HEK293 (cell line): ENCODE results near the gene AKIP1.

Experiments used
- BCL11A ChIP-seq: fragments of 450-650 bp; formaldehyde crosslinking; IDR thresholded peaks from 2 replicates; pipeline ENCODE4 v1.5.1; 2016; ENCODE audit warnings: low read depth, missing biosample characterization, missing genetic modification characterization
- BCL11B ChIP-seq: fragments of 450-650 bp; formaldehyde crosslinking; IDR thresholded peaks from 2 replicates; pipeline ENCODE4 v1.5.1; 2016; ENCODE audit warnings: low read depth, missing biosample characterization, missing genetic modification characterization
- EGR2 ChIP-seq: fragments of 450-650 bp; formaldehyde crosslinking; IDR thresholded peaks from 2 replicates; pipeline ENCODE4 v1.5.1; 2016; ENCODE audit warnings: low read depth, missing biosample characterization, missing genetic modification characterization
- GLIS1 ChIP-seq: fragments of 450-650 bp; formaldehyde crosslinking; IDR thresholded peaks from 2 replicates; pipeline ENCODE4 v1.5.1; 2016; ENCODE audit warnings: missing biosample characterization, missing genetic modification characterization
- IKZF3 ChIP-seq: fragments of 450-650 bp; IDR thresholded peaks from 2 replicates; pipeline ENCODE4 v1.5.0; 2018; ENCODE audit warnings: missing biosample characterization, mild to moderate bottlenecking, missing genetic modification characterization, moderate library complexity
- KLF1 ChIP-seq: fragments of 450-650 bp; formaldehyde crosslinking; IDR thresholded peaks from 2 replicates; pipeline ENCODE4 v1.5.1; 2016; ENCODE audit warnings: missing biosample characterization, missing genetic modification characterization
- MZF1 ChIP-seq: fragments of 450-650 bp; formaldehyde crosslinking; IDR thresholded peaks from 2 replicates; pipeline ENCODE4 v1.5.1; 2017; ENCODE audit warnings: missing biosample characterization, missing genetic modification characterization, borderline replicate concordance
- RBAK ChIP-seq: fragments of 450-650 bp; formaldehyde crosslinking; IDR thresholded peaks from 2 replicates; pipeline ENCODE4 v1.5.1; 2016; ENCODE audit warnings: missing biosample characterization, missing genetic modification characterization
- SETDB1 ChIP-seq: IDR thresholded peaks from one replicate; pipeline ENCODE4 v1.6.1; 2017; ENCODE audit warnings: mild to moderate bottlenecking, low read length, moderate library complexity, mixed read lengths; ENCODE audit not compliant: insufficient read length
- ZFHX2 ChIP-seq: fragments of 450-650 bp; formaldehyde crosslinking; conservative IDR thresholded peaks from 2 replicates; pipeline ENCODE4 v1.5.1; 2016; ENCODE audit warnings: missing biosample characterization, missing genetic modification characterization
- ZFP37 ChIP-seq: fragments of 450-650 bp; formaldehyde crosslinking; IDR thresholded peaks from 2 replicates; pipeline ENCODE4 v1.5.1; 2016; ENCODE audit warnings: missing biosample characterization, missing genetic modification characterization
- ZFP69B ChIP-seq: fragments of 450-650 bp; formaldehyde crosslinking; IDR thresholded peaks from 2 replicates; pipeline ENCODE4 v1.5.1; 2016; ENCODE audit warnings: missing biosample characterization, missing genetic modification characterization
- ZNF132 ChIP-seq: fragments of 450-650 bp; formaldehyde crosslinking; IDR thresholded peaks from 2 replicates; pipeline ENCODE4 v1.5.1; 2017; ENCODE audit warnings: missing biosample characterization, missing genetic modification characterization, borderline replicate concordance
- ZNF140 ChIP-seq: fragments of 450-650 bp; formaldehyde crosslinking; IDR thresholded peaks from 2 replicates; pipeline ENCODE4 v1.5.1; 2016; ENCODE audit warnings: missing biosample characterization, missing genetic modification characterization
- ZNF16 ChIP-seq: fragments of 450-650 bp; formaldehyde crosslinking; IDR thresholded peaks from 2 replicates; pipeline ENCODE4 v1.5.1; 2016; ENCODE audit warnings: low read depth, missing biosample characterization, missing genetic modification characterization
- ZNF174 ChIP-seq: fragments of 450-650 bp; formaldehyde crosslinking; IDR thresholded peaks from 2 replicates; pipeline ENCODE4 v1.5.0; 2017; ENCODE audit warnings: missing biosample characterization, mild to moderate bottlenecking, missing genetic modification characterization
- ZNF19 ChIP-seq: fragments of 450-650 bp; formaldehyde crosslinking; IDR thresholded peaks from 2 replicates; pipeline ENCODE4; 2016; ENCODE audit warnings: missing biosample characterization, missing genetic modification characterization, low read depth
- ZNF202 ChIP-seq: fragments of 450-650 bp; formaldehyde crosslinking; IDR thresholded peaks from 2 replicates; pipeline ENCODE4 v1.5.1; 2016; ENCODE audit warnings: missing biosample characterization, missing genetic modification characterization, borderline replicate concordance
- ZNF239 ChIP-seq: fragments of 450-650 bp; formaldehyde crosslinking; IDR thresholded peaks from 2 replicates; pipeline ENCODE4 v1.5.1; 2016; ENCODE audit warnings: missing biosample characterization, missing genetic modification characterization
- ZNF292 ChIP-seq: fragments of 450-650 bp; formaldehyde crosslinking; IDR thresholded peaks from 2 replicates; pipeline ENCODE4 v1.5.1; 2016; ENCODE audit warnings: low read depth, missing biosample characterization, missing genetic modification characterization, borderline replicate concordance
- ZNF324 ChIP-seq: fragments of 450-650 bp; formaldehyde crosslinking; IDR thresholded peaks from 2 replicates; pipeline ENCODE4 v1.5.1; 2016; ENCODE audit warnings: missing biosample characterization, missing genetic modification characterization
- ZNF366 ChIP-seq: fragments of 450-650 bp; formaldehyde crosslinking; conservative IDR thresholded peaks from 2 replicates; pipeline ENCODE4 v1.5.1; 2016; ENCODE audit warnings: missing biosample characterization, missing genetic modification characterization
- ZNF391 ChIP-seq: fragments of 450-650 bp; formaldehyde crosslinking; IDR thresholded peaks from 2 replicates; pipeline ENCODE4 v1.5.1; 2016; ENCODE audit warnings: low read depth, missing biosample characterization, missing genetic modification characterization, borderline replicate concordance
- ZNF514 ChIP-seq: fragments of 450-650 bp; formaldehyde crosslinking; IDR thresholded peaks from 2 replicates; pipeline ENCODE4 v1.5.1; 2016; ENCODE audit warnings: missing biosample characterization, missing genetic modification characterization
- ZNF626 ChIP-seq: fragments of 450-650 bp; sonication (Bioruptor Pico); formaldehyde crosslinking; IDR thresholded peaks from 2 replicates; pipeline ENCODE4 v1.5.1; 2018; ENCODE audit warnings: missing biosample characterization, missing genetic modification characterization, inconsistent platforms
- ZNF658 ChIP-seq: fragments of 450-650 bp; formaldehyde crosslinking; IDR thresholded peaks from 2 replicates; pipeline ENCODE4; 2016; ENCODE audit warnings: missing biosample characterization, missing genetic modification characterization
- ZNF664 ChIP-seq: fragments of 450-650 bp; formaldehyde crosslinking; IDR thresholded peaks from 2 replicates; pipeline ENCODE4 v1.5.1; 2016; ENCODE audit warnings: missing biosample characterization, missing genetic modification characterization
- ZNF76 ChIP-seq: fragments of 450-650 bp; formaldehyde crosslinking; IDR thresholded peaks from 2 replicates; pipeline ENCODE4; 2016; ENCODE audit warnings: low read depth, missing biosample characterization, missing genetic modification characterization, borderline replicate concordance
- ZSCAN30 ChIP-seq: fragments of 450-650 bp; IDR thresholded peaks from 2 replicates; pipeline ENCODE4 v1.5.1; 2018; ENCODE audit warnings: missing biosample characterization, mild to moderate bottlenecking, missing genetic modification characterization, moderate library complexity
- TF ChIP-seq, protein P1 (sequence below): fragments of 450-650 bp; formaldehyde crosslinking; IDR thresholded peaks from 2 replicates; pipeline ENCODE4 v1.5.1; 2016; ENCODE audit warnings: missing biosample characterization, missing genetic modification characterization
- TF ChIP-seq, protein P2 (sequence below): fragments of 450-650 bp; formaldehyde crosslinking; IDR thresholded peaks from 2 replicates; pipeline ENCODE4 v1.5.1; 2016; ENCODE audit warnings: missing biosample characterization, missing genetic modification characterization
- TF ChIP-seq, protein P3 (sequence below): fragments of 450-650 bp; formaldehyde crosslinking; IDR thresholded peaks from 2 replicates; pipeline ENCODE4 v1.5.1; 2017; ENCODE audit warnings: missing biosample characterization, mild to moderate bottlenecking, missing genetic modification characterization, moderate library complexity
- TF ChIP-seq, protein P4 (sequence below): fragments of 450-650 bp; formaldehyde crosslinking; conservative IDR thresholded peaks from 2 replicates; pipeline ENCODE4 v1.5.1; 2016; ENCODE audit warnings: low read depth, missing biosample characterization, missing genetic modification characterization

AKIP1 gene

DNA sequence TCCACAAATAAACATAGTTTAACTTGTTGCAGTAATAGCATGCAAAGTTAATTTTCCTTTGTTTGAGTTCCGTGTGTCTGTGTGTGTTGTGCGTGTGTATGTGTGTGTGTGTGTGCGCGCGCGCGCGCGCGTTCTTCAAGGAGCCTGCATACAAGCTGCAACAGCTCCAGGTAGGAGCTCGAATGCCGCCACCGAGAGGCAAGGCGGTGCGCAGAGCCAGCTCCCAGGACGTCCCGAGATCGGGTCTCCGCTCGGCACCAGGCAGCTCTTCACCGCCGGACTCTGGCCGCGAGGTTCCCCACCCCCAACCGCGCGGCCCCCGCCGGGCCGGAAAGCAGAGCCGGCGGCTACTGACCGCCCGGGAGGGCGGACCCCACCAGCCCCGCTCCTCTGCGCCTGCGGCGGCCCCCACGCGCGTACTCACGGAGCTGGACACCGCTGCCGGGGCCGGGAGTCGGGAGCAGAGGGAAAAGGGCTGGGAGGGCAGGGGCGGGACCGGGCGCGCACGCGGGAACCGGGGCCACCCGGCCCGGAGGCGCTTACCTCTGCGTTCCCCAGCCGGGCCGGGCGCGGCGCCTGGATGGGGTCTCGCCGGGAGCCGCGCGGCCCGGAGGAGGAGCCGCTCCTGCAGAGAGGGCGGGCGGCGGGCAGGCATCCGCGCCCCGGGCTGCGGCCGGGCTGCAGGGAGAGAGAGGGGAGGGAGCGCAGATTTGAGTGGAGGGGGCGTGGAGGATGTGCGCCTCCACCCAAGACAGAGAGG lies 40.4 kb upstream of the AKIP1 start (continued):
- no peak for TF ChIP-seq ZNF239 (tag by site-specific recombination)
- no peak for TF ChIP-seq ZNF19 (tag by site-specific recombination)
- no peak for TF ChIP-seq ZNF140 (tag by site-specific recombination)
- TF ChIP-seq RBAK: no peak
- TF ChIP-seq, protein P1, sequence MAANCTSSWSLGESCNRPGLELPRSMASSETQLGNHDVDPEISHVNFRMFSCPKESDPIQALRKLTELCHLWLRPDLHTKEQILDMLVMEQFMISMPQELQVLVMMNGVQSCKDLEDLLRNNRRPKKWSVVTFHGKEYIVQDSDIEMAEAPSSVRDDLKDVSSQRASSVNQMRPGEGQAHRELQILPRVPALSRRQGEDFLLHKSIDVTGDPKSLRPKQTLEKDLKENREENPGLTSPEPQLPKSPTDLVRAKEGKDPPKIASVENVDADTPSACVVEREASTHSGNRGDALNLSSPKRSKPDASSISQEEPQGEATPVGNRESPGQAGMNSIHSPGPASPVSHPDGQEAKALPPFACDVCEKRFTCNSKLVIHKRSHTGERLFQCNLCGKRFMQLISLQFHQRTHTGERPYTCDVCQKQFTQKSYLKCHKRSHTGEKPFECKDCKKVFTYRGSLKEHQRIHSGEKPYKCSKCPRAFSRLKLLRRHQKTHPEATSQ (tag by site-specific recombination): no peak
- 0 out of 2 replicates have a peak, but pooled peaks have one; percentile 40 for TF ChIP-seq ZNF324
- TF ChIP-seq, protein P2, sequence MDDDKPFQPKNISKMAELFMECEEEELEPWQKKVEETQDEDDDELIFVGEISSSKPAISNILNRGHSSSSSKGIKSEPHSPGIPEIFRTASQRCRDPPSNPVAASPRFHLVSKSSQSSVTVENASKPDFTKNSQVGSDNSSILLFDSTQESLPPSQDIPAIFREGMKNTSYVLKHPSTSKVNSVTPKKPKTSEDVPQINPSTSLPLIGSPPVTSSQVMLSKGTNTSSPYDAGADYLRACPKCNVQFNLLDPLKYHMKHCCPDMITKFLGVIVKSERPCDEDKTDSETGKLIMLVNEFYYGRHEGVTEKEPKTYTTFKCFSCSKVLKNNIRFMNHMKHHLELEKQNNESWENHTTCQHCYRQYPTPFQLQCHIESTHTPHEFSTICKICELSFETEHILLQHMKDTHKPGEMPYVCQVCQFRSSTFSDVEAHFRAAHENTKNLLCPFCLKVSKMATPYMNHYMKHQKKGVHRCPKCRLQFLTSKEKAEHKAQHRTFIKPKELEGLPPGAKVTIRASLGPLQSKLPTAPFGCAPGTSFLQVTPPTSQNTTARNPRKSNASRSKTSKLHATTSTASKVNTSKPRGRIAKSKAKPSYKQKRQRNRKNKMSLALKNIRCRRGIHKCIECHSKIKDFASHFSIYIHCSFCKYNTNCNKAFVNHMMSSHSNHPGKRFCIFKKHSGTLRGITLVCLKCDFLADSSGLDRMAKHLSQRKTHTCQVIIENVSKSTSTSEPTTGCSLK: no peak
- TF ChIP-seq IKZF3 (tag by site-specific recombination): peak; percentile 46; the same call in 1 of the 2 replicates
- peak; percentile 81 for TF ChIP-seq GLIS1 (tag by site-specific recombination)
- no peak for TF ChIP-seq EGR2
- TF ChIP-seq ZNF514 (tag by site-specific recombination): no peak
- 0 out of 2 replicates have a peak, but pooled peaks have one; percentile 10 for TF ChIP-seq KLF1 (tag by site-specific recombination)
- no peak for TF ChIP-seq ZNF626
- no peak for TF ChIP-seq ZNF16 (tag by site-specific recombination)
- no peak for TF ChIP-seq MZF1
- peak; percentile 63; the same call in 1 of the 2 replicates for TF ChIP-seq ZFP69B (tag by site-specific recombination)
- TF ChIP-seq BCL11A (tag by site-specific recombination): no peak
- no peak for TF ChIP-seq ZNF664 (tag by site-specific recombination)
- TF ChIP-seq ZSCAN30 (tag by site-specific recombination): peak; percentile 11; the same call in 1 of the 2 replicates
- TF ChIP-seq, protein P3, sequence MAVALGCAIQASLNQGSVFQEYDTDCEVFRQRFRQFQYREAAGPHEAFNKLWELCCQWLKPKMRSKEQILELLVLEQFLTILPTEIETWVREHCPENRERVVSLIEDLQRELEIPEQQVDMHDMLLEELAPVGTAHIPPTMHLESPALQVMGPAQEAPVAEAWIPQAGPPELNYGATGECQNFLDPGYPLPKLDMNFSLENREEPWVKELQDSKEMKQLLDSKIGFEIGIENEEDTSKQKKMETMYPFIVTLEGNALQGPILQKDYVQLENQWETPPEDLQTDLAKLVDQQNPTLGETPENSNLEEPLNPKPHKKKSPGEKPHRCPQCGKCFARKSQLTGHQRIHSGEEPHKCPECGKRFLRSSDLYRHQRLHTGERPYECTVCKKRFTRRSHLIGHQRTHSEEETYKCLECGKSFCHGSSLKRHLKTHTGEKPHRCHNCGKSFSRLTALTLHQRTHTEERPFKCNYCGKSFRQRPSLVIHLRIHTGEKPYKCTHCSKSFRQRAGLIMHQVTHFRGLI: no peak
- TF ChIP-seq ZFP37 (tag by site-specific recombination): no peak
- no peak for TF ChIP-seq SETDB1
- TF ChIP-seq ZNF202 (tag by site-specific recombination): no peak
- no peak for TF ChIP-seq BCL11B (tag by site-specific recombination)
- TF ChIP-seq ZNF76: no peak
- TF ChIP-seq ZNF132: no peak
- TF ChIP-seq ZNF174 (tag by site-specific recombination): no peak
- TF ChIP-seq ZFHX2 (tag by site-specific recombination): peak; percentile 27; the same call in 1 of the 2 replicates
- no peak for TF ChIP-seq ZNF366 (tag by site-specific recombination)
- TF ChIP-seq ZNF391: no peak
- TF ChIP-seq, protein P4, sequence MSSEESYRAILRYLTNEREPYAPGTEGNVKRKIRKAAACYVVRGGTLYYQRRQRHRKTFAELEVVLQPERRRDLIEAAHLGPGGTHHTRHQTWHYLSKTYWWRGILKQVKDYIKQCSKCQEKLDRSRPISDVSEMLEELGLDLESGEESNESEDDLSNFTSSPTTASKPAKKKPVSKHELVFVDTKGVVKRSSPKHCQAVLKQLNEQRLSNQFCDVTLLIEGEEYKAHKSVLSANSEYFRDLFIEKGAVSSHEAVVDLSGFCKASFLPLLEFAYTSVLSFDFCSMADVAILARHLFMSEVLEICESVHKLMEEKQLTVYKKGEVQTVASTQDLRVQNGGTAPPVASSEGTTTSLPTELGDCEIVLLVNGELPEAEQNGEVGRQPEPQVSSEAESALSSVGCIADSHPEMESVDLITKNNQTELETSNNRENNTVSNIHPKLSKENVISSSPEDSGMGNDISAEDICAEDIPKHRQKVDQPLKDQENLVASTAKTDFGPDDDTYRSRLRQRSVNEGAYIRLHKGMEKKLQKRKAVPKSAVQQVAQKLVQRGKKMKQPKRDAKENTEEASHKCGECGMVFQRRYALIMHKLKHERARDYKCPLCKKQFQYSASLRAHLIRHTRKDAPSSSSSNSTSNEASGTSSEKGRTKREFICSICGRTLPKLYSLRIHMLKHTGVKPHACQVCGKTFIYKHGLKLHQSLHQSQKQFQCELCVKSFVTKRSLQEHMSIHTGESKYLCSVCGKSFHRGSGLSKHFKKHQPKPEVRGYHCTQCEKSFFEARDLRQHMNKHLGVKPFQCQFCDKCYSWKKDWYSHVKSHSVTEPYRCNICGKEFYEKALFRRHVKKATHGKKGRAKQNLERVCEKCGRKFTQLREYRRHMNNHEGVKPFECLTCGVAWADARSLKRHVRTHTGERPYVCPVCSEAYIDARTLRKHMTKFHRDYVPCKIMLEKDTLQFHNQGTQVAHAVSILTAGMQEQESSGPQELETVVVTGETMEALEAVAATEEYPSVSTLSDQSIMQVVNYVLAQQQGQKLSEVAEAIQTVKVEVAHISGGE (tag by site-specific recombination): no peak
- TF ChIP-seq ZNF658 (tag by site-specific recombination): no peak
- no peak for TF ChIP-seq ZNF292 (tag by site-specific recombination)
